ENCODE results near the gene LMF1.

GRCh38 chr16:830107-830870 lies 140.5 kb downstream of the LMF1 start:
- TF ChIP-seq, protein P1, sequence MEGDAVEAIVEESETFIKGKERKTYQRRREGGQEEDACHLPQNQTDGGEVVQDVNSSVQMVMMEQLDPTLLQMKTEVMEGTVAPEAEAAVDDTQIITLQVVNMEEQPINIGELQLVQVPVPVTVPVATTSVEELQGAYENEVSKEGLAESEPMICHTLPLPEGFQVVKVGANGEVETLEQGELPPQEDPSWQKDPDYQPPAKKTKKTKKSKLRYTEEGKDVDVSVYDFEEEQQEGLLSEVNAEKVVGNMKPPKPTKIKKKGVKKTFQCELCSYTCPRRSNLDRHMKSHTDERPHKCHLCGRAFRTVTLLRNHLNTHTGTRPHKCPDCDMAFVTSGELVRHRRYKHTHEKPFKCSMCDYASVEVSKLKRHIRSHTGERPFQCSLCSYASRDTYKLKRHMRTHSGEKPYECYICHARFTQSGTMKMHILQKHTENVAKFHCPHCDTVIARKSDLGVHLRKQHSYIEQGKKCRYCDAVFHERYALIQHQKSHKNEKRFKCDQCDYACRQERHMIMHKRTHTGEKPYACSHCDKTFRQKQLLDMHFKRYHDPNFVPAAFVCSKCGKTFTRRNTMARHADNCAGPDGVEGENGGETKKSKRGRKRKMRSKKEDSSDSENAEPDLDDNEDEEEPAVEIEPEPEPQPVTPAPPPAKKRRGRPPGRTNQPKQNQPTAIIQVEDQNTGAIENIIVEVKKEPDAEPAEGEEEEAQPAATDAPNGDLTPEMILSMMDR (IDR thresholded peaks at IDR 0.05 in 2 of 3, conservative IDR thresholded peaks at IDR 0.05 in 1 of 3; ENCODE audit: borderline replicate concordance in 1 of 3, insufficient read depth in 1 of 3, low read depth in 2 of 3, low read length in 2 of 3), result no peak
- no peak for TF ChIP-seq CBX3 (IDR thresholded peaks at IDR 0.05; ENCODE audit: low read depth)
- TF ChIP-seq JUND (IDR thresholded peaks at IDR 0.05), result no peak

All from HCT116 (cell line).